Measurements from ENCODE around the gene MCF2L2. TPM values are rescaled to one million over a fixed set of nuclear protein-coding genes. Genes with fewer than 3 reads are reported as not detected.

The MCF2L2 gene
- total RNA-seq, 1 donor: under 0.01 TPM

DNA sequence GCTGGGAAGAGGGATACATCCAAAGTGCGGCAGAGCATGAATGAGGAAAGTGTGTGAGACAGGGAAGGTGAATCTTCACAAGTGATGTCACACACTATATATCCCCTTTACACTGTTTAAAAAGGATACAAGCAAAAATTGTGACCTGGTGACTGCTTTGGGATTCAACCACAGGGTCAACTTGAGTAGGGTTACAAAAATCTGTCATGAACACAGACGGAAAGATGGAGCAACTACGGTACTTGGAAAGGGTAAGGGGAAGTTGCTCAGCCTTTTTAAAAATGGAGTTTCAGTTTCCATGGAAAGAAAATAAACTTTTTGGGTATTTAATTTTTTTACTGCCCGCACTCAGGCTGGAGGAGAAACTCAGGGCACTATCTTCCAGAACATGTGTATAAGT lies 115.1 kb downstream of the MCF2L2 start:
- H3K36me3 ChIP-seq (ENCODE audit: insufficient read depth, low read length): no peaks in the 10 kb centered on the region
- no peak overlapping the region for H3K4me2 ChIP-seq (ENCODE audit: insufficient read depth, low read length)
- no peaks in the 10 kb centered on the region for H3K79me2 ChIP-seq (ENCODE audit: insufficient read depth, low read length)
- no peaks in the 10 kb centered on the region for H4K20me1 ChIP-seq (ENCODE audit: insufficient read depth, low read length)
- DNase-seq (ENCODE audit: insufficient read length, low spot score, missing footprints): no peak
- TF ChIP-seq, protein P1, sequence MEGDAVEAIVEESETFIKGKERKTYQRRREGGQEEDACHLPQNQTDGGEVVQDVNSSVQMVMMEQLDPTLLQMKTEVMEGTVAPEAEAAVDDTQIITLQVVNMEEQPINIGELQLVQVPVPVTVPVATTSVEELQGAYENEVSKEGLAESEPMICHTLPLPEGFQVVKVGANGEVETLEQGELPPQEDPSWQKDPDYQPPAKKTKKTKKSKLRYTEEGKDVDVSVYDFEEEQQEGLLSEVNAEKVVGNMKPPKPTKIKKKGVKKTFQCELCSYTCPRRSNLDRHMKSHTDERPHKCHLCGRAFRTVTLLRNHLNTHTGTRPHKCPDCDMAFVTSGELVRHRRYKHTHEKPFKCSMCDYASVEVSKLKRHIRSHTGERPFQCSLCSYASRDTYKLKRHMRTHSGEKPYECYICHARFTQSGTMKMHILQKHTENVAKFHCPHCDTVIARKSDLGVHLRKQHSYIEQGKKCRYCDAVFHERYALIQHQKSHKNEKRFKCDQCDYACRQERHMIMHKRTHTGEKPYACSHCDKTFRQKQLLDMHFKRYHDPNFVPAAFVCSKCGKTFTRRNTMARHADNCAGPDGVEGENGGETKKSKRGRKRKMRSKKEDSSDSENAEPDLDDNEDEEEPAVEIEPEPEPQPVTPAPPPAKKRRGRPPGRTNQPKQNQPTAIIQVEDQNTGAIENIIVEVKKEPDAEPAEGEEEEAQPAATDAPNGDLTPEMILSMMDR (IDR thresholded peaks at IDR 0.05; ENCODE audit: extremely low read depth, low read depth, low read length): no peak
- no peaks in the 10 kb centered on the region for H3K9me3 ChIP-seq (ENCODE audit: low read depth, low read length)
- H3K4me3 ChIP-seq (ENCODE audit: insufficient read depth, low read length): no peak overlapping the region
- H3K27me3 ChIP-seq (ENCODE audit: insufficient read depth, low read length): peaks cover 5% of the 10 kb centered on the region
- H3K27ac ChIP-seq (ENCODE audit: low read depth, low read length): no peak overlapping the region
- no peak overlapping the region for H2AFZ ChIP-seq (ENCODE audit: low read length)
- H3K4me1 ChIP-seq (ENCODE audit: insufficient read depth, low read length): peaks cover 3% of the 10 kb centered on the region

DNA sequence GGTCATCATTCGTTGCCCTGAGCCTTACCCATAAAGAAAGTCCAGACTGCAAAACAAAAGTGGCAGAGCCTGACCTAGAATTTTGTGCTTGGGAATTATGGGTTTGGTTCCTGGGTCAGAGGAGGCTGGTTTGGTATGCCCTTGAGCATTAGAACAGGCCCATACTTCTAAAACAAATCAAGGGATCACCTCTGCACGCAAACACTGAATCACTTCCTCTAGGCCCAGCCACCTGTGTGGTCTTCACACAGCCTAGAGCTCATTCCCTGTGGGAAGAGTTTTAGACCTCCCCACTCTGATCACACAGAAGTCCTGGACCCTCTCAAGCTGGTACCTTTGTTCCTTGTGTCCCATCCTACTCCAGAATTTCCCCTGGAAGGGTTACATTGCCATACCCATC lies 116.0 kb downstream of the MCF2L2 start:
- Histone ChIP-seq H3K9me3 (ENCODE audit: low read depth, low read length) (no peaks in the 10 kb centered on the region), H3K36me3 (ENCODE audit: insufficient read depth, low read length) (no peaks in the 10 kb centered on the region), H4K20me1 (ENCODE audit: insufficient read depth, low read length) (no peaks in the 10 kb centered on the region), H3K27ac (ENCODE audit: low read depth, low read length) (no peak overlapping the region), H2AFZ (ENCODE audit: low read length) (no peak overlapping the region), H3K4me2 (ENCODE audit: insufficient read depth, low read length) (no peak overlapping the region), H3K79me2 (ENCODE audit: insufficient read depth, low read length) (no peaks in the 10 kb centered on the region), H3K27me3 (ENCODE audit: insufficient read depth, low read length) (peaks cover 5% of the 10 kb centered on the region), H3K4me3 (ENCODE audit: insufficient read depth, low read length) (no peak overlapping the region), H3K4me1 (ENCODE audit: insufficient read depth, low read length) (no peaks in the 10 kb centered on the region)
- no peak for DNase-seq (ENCODE audit: insufficient read length, low spot score, missing footprints)
- TF ChIP-seq, protein P1 (IDR thresholded peaks at IDR 0.05; ENCODE audit: extremely low read depth, low read depth, low read length): no peak

GRCh38 chr3:183310936-183311335 lies 117.5 kb downstream of the MCF2L2 start:
- H3K79me2 ChIP-seq (ENCODE audit: insufficient read depth, low read length): no peaks in the 10 kb centered on the region
- no peak overlapping the region for H3K4me3 ChIP-seq (ENCODE audit: insufficient read depth, low read length)
- no peak overlapping the region for H3K4me2 ChIP-seq (ENCODE audit: insufficient read depth, low read length)
- H3K9me3 ChIP-seq (ENCODE audit: low read depth, low read length): no peaks in the 10 kb centered on the region
- H2AFZ ChIP-seq (ENCODE audit: low read length): no peak overlapping the region
- H3K27ac ChIP-seq (ENCODE audit: low read depth, low read length): no peak overlapping the region
- peaks cover 3% of the 10 kb centered on the region for H3K4me1 ChIP-seq (ENCODE audit: insufficient read depth, low read length)
- no peaks in the 10 kb centered on the region for H4K20me1 ChIP-seq (ENCODE audit: insufficient read depth, low read length)
- peaks cover 5% of the 10 kb centered on the region for H3K27me3 ChIP-seq (ENCODE audit: insufficient read depth, low read length)
- DNase-seq (ENCODE audit: insufficient read length, low spot score, missing footprints): no peak
- no peaks in the 10 kb centered on the region for H3K36me3 ChIP-seq (ENCODE audit: insufficient read depth, low read length)
- TF ChIP-seq, protein P1 (IDR thresholded peaks at IDR 0.05; ENCODE audit: extremely low read depth, low read depth, low read length): no peak

DNA sequence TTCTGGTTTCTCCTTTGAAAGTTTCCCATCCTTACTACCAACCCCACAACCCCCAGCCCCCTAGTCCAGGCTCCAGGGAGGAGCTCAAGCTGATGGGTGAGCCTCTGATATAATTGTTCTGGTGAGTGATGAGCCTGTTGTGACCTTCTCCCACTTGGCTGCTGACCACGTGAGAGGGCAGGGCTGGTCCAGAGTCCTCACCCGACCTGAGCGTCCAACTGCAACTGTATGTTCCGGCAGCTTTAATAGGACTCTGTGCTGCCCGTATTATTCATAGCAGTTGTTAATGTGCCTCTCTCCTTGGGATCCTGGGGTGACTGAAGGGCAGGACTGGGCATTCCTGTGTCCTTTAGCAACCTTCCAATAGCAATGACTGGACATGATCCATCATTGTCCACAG lies 119.1 kb downstream of the MCF2L2 start:
- DNase-seq (ENCODE audit: insufficient read length, low spot score, missing footprints): no peak
- H4K20me1 ChIP-seq (ENCODE audit: insufficient read depth, low read length): no peaks in the 10 kb centered on the region
- no peak overlapping the region for H3K27ac ChIP-seq (ENCODE audit: low read depth, low read length)
- H3K4me1 ChIP-seq (ENCODE audit: insufficient read depth, low read length): peaks cover 3% of the 10 kb centered on the region
- H3K4me3 ChIP-seq (ENCODE audit: insufficient read depth, low read length): no peak overlapping the region
- TF ChIP-seq, protein P1 (IDR thresholded peaks at IDR 0.05; ENCODE audit: extremely low read depth, low read depth, low read length): no peak
- H2AFZ ChIP-seq (ENCODE audit: low read length): no peak overlapping the region
- no peaks in the 10 kb centered on the region for H3K9me3 ChIP-seq (ENCODE audit: low read depth, low read length)
- no peaks in the 10 kb centered on the region for H3K36me3 ChIP-seq (ENCODE audit: insufficient read depth, low read length)
- H3K4me2 ChIP-seq (ENCODE audit: insufficient read depth, low read length): no peak overlapping the region
- H3K79me2 ChIP-seq (ENCODE audit: insufficient read depth, low read length): no peaks in the 10 kb centered on the region
- H3K27me3 ChIP-seq (ENCODE audit: insufficient read depth, low read length): peaks cover 5% of the 10 kb centered on the region

Data from osteoblast (primary cell).